OCI-LY1 (cell line): ENCODE results near the gene ITGAE.

Experiments used
- EZH2 ChIP-seq: fragments of 200-600 bp; sonication (generic), shearing (Covaris generic); IDR thresholded peaks from 2 replicates; pipeline ENCODE4 v1.8.0; 2017; ENCODE audit warnings: borderline replicate concordance, mixed run types, mild to moderate bottlenecking, antibody characterized with exemption, low read length, moderate library complexity, mixed read lengths
- TF ChIP-seq, protein P1 (sequence below): fragments of 200-600 bp; sonication (generic), shearing (Covaris generic); IDR thresholded peaks from 2 replicates; pipeline ENCODE4 v1.5.1; 2017; ENCODE audit warnings: mild to moderate bottlenecking, antibody characterized with exemption, low read length, moderate library complexity, mixed read lengths

DNA sequence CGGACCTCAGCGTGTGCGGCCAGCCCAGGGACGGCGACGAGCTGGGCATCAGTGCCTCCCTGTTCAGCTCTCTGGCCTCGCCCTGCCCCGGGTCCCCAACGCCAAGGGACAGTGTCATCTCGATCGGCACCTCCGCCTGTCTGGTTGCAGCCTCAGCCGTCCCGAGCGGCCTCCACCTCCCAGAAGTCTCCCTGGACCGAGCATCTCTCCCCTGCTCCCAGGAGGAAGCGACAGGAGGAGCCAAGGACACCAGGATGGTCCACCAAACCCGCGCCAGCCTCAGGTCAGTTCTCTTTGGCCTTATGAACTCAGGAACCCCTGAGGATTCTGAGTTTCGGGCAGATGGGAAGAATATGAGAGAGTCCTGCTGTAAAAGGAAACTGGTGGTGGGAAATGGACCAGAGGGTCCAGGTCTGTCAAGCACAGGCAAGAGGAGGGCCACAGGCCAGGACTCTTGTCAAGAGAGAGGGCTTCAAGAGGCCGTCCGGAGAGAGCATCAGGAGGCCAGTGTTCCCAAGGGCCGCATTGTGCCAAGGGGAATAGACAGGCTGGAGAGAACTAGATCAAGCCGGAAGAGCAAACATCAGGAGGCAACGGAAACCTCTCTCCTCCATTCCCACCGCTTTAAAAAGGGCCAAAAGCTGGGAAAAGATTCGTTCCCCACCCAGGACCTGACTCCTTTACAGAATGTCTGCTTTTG is 76.5 kb downstream of the ITGAE start:
- TF ChIP-seq, protein P1, sequence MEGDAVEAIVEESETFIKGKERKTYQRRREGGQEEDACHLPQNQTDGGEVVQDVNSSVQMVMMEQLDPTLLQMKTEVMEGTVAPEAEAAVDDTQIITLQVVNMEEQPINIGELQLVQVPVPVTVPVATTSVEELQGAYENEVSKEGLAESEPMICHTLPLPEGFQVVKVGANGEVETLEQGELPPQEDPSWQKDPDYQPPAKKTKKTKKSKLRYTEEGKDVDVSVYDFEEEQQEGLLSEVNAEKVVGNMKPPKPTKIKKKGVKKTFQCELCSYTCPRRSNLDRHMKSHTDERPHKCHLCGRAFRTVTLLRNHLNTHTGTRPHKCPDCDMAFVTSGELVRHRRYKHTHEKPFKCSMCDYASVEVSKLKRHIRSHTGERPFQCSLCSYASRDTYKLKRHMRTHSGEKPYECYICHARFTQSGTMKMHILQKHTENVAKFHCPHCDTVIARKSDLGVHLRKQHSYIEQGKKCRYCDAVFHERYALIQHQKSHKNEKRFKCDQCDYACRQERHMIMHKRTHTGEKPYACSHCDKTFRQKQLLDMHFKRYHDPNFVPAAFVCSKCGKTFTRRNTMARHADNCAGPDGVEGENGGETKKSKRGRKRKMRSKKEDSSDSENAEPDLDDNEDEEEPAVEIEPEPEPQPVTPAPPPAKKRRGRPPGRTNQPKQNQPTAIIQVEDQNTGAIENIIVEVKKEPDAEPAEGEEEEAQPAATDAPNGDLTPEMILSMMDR, result no peak
- TF ChIP-seq EZH2, result no peak
